ENCODE data around the gene MCCD1.

Gene MCCD1

DNA sequence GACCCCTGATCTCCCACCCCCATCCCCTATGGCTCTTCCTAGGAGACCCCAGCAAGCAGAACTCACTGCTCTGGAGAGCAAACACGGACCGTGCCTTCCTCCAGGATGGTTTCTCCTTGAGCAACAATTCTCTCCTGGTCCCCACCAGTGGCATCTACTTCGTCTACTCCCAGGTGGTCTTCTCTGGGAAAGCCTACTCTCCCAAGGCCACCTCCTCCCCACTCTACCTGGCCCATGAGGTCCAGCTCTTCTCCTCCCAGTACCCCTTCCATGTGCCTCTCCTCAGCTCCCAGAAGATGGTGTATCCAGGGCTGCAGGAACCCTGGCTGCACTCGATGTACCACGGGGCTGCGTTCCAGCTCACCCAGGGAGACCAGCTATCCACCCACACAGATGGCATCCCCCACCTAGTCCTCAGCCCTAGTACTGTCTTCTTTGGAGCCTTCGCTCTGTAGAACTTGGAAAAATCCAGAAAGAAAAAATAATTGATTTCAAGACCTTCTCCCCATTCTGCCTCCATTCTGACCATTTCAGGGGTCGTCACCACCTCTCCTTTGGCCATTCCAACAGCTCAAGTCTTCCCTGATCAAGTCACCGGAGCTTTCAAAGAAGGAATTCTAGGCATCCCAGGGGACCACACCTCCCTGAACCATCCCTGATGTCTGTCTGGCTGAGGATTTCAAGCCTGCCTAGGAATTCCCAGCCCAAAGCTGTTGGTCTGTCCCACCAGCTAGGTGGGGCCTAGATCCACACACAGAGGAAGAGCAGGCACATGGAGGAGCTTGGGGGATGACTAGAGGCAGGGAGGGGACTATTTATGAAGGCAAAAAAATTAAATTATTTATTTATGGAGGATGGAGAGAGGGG lies 44.7 kb downstream of the MCCD1 start:
- no peak for FAIRE-seq

DNA sequence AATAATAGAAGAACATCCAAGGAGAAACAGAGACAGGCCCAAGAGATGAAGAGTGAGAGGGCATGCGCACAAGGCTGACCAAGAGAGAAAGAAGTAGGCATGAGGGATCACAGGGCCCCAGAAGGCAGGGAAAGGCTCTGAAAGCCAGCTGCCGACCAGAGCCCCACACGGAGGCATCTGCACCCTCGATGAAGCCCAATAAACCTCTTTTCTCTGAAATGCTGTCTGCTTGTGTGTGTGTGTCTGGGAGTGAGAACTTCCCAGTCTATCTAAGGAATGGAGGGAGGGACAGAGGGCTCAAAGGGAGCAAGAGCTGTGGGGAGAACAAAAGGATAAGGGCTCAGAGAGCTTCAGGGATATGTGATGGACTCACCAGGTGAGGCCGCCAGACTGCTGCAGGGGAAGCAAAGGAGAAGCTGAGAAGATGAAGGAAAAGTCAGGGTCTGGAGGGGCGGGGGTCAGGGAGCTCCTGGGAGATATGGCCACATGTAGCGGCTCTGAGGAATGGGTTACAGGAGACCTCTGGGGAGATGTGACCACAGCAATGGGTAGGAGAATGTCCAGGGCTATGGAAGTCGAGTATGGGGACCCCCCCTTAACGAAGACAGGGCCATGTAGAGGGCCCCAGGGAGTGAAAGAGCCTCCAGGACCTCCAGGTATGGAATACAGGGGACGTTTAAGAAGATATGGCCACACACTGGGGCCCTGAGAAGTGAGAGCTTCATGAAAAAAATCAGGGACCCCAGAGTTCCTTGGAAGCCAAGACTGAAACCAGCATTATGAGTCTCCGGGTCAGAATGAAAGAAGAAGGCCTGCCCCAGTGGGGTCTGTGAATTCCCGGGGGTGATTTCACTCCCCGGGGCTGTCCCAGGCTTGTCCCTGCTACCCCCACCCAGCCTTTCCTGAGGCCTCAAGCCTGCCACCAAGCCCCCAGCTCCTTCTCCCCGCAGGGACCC lies 45.6 kb downstream of the MCCD1 start:
- FAIRE-seq, result no peak

DNA sequence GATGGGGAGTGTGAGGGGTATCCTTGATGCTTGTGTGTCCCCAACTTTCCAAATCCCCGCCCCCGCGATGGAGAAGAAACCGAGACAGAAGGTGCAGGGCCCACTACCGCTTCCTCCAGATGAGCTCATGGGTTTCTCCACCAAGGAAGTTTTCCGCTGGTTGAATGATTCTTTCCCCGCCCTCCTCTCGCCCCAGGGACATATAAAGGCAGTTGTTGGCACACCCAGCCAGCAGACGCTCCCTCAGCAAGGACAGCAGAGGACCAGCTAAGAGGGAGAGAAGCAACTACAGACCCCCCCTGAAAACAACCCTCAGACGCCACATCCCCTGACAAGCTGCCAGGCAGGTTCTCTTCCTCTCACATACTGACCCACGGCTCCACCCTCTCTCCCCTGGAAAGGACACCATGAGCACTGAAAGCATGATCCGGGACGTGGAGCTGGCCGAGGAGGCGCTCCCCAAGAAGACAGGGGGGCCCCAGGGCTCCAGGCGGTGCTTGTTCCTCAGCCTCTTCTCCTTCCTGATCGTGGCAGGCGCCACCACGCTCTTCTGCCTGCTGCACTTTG lies 46.7 kb downstream of the MCCD1 start, which contains the start of gene TNF:
Gene TNF (plus strand): TSS at position 231 of the 567 bp plus-strand sequence. CDS start 177 bp downstream, at position 408.
- FAIRE-seq, result no peak

DNA sequence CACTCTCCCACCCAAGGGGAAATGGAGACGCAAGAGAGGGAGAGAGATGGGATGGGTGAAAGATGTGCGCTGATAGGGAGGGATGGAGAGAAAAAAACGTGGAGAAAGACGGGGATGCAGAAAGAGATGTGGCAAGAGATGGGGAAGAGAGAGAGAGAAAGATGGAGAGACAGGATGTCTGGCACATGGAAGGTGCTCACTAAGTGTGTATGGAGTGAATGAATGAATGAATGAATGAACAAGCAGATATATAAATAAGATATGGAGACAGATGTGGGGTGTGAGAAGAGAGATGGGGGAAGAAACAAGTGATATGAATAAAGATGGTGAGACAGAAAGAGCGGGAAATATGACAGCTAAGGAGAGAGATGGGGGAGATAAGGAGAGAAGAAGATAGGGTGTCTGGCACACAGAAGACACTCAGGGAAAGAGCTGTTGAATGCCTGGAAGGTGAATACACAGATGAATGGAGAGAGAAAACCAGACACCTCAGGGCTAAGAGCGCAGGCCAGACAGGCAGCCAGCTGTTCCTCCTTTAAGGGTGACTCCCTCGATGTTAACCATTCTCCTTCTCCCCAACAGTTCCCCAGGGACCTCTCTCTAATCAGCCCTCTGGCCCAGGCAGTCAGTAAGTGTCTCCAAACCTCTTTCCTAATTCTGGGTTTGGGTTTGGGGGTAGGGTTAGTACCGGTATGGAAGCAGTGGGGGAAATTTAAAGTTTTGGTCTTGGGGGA lies 47.4 kb downstream of the MCCD1 start:
- FAIRE-seq, result no peak

DNA sequence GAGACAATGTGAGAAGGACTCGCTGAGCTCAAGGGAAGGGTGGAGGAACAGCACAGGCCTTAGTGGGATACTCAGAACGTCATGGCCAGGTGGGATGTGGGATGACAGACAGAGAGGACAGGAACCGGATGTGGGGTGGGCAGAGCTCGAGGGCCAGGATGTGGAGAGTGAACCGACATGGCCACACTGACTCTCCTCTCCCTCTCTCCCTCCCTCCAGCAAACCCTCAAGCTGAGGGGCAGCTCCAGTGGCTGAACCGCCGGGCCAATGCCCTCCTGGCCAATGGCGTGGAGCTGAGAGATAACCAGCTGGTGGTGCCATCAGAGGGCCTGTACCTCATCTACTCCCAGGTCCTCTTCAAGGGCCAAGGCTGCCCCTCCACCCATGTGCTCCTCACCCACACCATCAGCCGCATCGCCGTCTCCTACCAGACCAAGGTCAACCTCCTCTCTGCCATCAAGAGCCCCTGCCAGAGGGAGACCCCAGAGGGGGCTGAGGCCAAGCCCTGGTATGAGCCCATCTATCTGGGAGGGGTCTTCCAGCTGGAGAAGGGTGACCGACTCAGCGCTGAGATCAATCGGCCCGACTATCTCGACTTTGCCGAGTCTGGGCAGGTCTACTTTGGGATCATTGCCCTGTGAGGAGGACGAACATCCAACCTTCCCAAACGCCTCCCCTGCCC lies 48.3 kb downstream of the MCCD1 start:
- FAIRE-seq, result no peak

DNA sequence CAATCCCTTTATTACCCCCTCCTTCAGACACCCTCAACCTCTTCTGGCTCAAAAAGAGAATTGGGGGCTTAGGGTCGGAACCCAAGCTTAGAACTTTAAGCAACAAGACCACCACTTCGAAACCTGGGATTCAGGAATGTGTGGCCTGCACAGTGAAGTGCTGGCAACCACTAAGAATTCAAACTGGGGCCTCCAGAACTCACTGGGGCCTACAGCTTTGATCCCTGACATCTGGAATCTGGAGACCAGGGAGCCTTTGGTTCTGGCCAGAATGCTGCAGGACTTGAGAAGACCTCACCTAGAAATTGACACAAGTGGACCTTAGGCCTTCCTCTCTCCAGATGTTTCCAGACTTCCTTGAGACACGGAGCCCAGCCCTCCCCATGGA lies 48.8 kb downstream of the MCCD1 start:
- FAIRE-seq, result no peak

DNA sequence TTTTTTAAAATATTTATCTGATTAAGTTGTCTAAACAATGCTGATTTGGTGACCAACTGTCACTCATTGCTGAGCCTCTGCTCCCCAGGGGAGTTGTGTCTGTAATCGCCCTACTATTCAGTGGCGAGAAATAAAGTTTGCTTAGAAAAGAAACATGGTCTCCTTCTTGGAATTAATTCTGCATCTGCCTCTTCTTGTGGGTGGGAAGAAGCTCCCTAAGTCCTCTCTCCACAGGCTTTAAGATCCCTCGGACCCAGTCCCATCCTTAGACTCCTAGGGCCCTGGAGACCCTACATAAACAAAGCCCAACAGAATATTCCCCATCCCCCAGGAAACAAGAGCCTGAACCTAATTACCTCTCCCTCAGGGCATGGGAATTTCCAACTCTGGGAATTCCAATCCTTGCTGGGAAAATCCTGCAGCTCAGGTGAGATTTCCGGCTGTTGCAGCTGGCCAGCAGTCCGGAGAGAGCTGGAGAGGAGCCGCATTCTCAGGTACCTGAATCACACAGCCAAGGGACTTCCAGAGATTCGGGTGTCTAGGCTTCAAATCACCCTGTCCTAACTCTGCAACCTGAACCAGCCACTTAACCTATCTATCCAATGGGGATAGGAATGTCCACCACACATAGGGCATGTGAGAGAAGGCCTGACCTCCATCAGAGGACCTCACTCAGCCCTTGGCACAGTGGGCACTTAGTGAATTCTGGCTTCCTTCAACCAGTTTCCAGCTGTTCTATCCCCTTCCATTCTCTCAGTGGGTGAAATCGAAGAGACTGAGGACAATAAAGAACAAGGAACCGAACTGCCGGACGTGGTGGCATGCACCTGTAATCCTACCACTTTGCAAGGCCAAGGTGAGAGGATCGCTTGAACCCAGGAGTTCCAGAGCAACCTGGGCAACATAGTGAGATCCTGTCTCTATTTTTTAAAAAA lies 49.7 kb downstream of the MCCD1 start:
- no peak for FAIRE-seq

DNA sequence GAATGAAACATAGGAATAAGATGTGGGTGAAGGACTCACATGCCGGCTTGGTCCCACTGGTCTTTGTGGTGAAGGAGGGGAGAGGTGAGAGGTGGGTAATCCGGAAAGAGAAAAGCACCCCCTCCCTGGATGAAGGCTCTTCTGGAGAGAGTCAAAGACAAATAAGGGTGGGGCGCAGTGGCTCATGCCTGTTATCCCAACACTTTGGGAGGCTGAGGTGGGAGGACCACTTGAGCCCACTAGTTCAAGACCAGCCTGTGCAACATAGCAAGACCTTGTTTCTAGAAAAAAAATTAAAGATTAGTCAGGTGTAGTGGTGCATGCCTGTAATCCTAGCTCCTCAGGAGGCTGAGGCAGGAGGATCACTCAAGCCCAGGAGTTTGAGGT lies 50.4 kb downstream of the MCCD1 start:
- no peak for FAIRE-seq

Measured in endometrium (tissue), 2 donors.